HG03442 (cell line): ENCODE results near the gene TLK1.
"Not testable (repeated sequence)": the region's sequence is repeated elsewhere in the genome, so short reads cannot be mapped to it uniquely, and the experiment has no call there.

Experiments used
- ATAC-seq: cut with Tn5 transposase; IDR thresholded peaks from one replicate; pipeline ENCODE4 v1.9.1; 2021; ENCODE audit warnings: mild to moderate bottlenecking, moderate library complexity; ENCODE audit not compliant: unreplicated experiment

The TLK1 gene

GRCh38 chr2:171087547-171087946, 73.1 kb downstream of the TLK1 start:
- ATAC-seq, result no peak

- ATAC-seq, result no peak
These were observed 74.1 kb downstream of the TLK1 start for GRCh38 chr2:171086352-171087290.

DNA sequence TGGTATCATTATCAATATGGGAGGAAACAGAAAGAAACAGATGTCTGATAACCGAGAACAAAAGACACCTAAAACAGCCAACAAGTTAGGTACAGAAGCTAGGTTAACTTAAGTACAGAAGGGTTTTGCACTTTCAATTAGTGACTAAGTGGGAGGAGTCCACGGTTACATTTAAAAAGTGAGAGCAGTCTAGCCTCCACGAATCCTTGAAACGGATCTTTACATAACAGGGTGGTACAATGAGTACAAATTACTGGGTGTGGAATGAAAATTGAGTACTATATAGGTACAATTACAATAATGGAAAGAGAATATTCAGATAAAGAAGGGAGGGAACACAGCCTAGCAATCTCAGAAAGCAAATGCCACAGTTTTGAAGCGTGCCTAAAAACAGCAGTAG, 76.6 kb downstream of the TLK1 start:
- no peak for ATAC-seq

DNA sequence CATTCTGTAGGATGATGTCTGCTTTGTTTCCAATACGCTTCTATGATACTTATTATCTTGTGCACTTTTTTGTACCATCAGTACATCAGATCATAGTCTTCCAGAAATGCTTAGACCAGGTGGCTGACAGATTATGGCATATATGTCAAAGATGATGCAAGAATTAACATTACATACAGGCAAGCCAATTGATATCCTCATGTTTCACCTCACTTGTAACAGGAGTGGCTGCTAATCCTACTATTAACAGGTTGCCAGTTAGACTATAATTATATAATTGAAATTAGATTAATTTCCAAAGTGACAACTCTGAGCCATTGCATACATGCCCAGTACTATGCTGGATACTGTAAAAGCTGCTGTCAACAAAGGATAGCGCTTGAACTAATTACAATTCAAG, 77.2 kb downstream of the TLK1 start:
- no peak for ATAC-seq

DNA sequence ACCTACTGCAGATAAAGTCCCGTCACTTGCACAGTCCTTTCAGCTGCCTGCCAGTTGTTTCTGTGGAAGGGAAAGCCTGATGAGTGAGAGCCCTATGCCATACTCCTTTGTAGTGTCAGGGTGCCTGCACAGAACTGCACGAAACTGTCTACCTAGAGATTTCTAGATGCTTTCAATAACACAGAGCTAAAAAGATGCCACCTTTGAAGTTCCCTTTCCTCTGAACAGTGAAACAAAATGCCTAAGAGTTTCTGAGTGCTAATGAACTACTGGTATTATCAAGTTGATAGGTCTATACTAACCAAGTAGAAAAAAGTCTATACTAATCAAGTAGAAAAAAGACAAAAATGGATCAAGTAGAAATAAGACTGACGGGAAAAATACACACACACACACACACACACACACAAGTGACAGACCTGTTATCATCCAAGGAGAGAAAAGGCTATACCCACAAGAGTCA, 79.0 kb downstream of the TLK1 start:
- ATAC-seq, result no peak

- no peak for ATAC-seq
These were observed 80.1 kb downstream of the TLK1 start for GRCh38 chr2:171080607-171081006.

- ATAC-seq, result not testable (repeated sequence)
These were observed 84.3 kb downstream of the TLK1 start for GRCh38 chr2:171076422-171076821.

GRCh38 chr2:171072164-171072563, 88.5 kb downstream of the TLK1 start:
- no peak for ATAC-seq

DNA sequence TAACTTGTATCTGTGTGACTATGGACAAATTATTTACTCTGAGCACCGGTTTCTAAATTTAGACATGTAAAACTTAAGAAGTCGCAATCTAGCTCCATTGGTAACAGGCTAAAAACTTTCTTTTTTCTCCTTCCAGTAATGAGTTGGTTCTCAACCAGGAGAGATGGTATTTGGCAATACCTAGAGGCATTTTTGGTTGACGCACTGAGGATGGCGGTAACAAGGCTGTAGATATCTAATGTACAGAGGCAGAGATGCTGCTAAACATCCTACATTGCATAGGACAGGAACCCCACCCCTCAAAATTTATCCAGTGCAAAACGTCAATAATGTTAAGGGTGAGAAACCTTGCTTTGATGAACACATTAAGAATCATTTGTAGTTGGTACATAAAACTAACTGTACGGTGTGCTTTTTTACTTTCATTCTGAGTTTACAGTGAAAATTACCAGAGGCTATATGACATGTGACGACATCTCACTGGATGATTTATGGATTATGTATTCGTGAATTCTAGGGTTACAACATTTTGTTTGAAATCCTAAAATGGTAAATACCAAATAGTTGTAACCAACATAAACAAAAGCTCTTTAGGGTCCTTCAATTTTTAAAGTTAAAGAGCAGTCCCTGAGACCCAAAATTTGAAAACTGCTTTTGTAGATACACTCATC, 91.3 kb downstream of the TLK1 start:
- no peak for ATAC-seq

DNA sequence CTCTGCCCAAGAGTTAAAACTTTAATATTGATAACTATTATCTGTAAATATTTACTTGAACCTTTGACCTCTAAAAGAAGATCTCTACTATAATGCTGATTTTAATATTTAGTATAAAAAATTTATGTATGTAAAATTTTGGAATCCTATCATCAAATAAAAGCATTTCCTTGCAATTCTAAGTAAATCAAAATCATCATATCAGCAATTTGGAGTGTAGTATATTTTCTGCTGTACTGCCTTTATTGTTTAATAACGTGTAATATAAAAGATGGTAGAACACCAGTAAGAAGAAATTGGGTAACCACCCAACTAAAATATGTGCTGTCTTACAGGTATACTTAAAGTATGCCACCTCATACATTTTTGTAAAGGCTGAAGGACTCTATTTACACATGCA, 94.6 kb downstream of the TLK1 start:
- ATAC-seq, result no peak

DNA sequence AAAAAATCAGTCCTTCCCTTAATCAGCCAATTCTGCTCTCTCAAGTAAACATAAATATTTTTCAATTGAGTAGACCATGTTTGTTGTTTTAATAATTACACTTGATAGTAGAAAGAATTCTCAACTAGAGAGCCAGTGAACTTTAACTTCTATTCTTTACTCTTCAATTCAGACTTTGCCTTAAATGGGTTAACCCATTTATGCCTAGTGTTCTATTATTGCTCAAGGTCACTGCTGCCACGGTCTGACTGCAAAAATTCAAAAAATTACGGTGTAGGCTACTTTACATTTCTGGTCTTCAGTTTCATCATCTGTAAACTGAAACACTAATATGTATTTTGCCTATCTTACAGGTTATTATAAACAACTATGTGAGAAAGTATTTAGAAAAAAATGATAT, 103.1 kb downstream of the TLK1 start:
- no peak for ATAC-seq

GRCh38 chr2:171056307-171056706, 104.4 kb downstream of the TLK1 start:
- no peak for ATAC-seq

GRCh38 chr2:171049691-171050090, 111.0 kb downstream of the TLK1 start:
- no peak for ATAC-seq

- ATAC-seq, result no peak
These were observed 114.6 kb downstream of the TLK1 start for GRCh38 chr2:171046048-171046560.

- no peak for ATAC-seq
These were observed 116.3 kb downstream of the TLK1 start for GRCh38 chr2:171044416-171044815.

DNA sequence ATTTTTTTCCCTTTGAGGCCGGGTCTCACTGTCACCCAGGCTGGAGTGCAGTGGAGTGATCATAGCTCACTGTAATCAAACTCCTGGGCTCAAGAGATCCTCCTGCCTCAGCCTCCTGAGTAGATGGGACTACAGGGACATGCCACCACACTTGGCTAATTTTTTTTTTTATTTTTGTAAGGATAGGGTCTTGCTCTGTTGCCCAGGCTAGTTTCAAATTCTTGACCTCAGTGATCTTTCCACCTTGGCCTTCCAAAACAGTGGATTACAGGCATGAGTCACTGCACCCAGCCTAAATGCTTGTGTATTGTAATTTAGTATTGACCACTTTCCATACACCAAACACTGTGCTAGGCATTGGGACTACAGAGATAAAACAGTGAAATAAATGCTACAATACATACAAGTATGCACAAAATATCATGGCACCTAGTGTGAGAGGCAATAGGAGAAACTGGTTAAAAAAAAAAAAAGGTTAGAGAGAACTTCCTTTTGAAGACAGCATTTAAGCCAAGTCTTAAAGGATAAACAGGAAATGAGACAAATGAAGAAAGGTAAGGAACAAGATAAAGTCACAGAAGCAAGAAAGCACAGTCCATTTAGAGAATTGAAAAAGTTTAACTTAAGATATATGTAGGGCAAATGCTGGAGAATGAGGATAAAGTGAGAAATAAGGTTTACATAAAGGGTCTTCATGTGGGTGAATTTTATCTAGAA, 118.3 kb downstream of the TLK1 start:
- ATAC-seq, result no peak

DNA sequence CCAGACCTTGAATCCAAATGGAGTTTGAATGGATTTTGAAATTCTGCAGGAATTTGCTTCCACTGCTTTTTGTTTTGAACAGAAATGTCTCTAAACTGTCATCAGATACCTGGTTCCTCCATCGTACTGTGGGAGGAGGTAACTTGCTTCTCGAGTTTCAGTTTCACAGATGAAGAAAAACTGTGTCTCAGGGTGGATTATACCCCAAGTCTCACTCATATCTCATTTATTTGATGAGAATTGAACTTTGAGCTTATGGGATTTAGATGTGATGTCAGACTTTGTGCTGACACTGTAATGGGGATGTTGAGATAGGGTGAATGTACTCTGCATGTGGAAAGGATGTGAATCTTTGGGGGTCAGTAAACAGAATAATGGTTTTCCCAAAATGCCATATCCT, 124.2 kb downstream of the TLK1 start:
- no peak for ATAC-seq

GRCh38 chr2:171034315-171034714, 126.4 kb downstream of the TLK1 start:
- no peak for ATAC-seq

- ATAC-seq, result no peak
These were observed 135.5 kb downstream of the TLK1 start for GRCh38 chr2:171025214-171025613.

DNA sequence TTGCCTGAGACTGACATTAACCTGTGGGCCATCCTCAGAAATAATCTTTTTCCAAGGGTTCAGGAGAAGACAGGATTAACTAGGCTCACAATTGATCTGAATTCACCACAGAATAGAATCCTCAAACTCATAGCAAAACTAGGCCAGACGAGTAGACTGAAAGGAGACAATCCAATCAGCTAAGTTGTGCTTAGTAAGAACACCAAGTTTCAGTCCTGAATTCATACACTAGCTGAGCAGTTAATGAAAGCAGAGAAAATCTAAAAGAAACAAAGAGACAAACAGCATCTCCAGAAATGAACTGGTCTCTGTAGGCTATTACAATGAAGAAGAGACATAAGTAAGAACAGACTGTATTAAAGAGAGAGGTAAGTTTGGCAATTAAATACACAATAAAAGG, 142.2 kb downstream of the TLK1 start:
- ATAC-seq, result peak; percentile 75

GRCh38 chr2:171016125-171016524, 144.6 kb downstream of the TLK1 start:
- no peak for ATAC-seq
